HG02610 (cell line): Measurements from ENCODE around the gene KATNBL1.

Experiments
- ATAC-seq: cut with Tn5 transposase; IDR thresholded peaks from one replicate; pipeline ENCODE4 v1.9.1; 2021; ENCODE audit warnings: mild to moderate bottlenecking, moderate library complexity; ENCODE audit not compliant: unreplicated experiment

Gene KATNBL1

DNA sequence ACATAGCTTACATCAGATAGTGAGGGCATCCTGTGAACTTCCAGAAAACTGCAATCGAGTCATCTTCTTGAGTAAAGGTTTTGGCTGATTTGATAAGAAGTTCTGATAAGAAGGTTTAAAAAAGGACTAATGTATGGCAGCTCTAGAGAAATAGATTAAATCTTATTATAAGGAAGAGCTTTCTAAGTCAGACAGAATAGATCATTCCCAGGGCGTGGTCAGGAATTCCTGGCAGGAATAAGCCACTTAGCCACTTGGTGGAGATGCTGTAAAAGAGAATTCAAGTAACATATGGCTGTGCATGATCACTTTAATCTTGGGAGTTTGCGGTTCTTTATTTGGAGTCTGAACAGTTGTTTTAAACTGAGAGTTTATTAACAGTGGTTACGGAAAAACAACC is 90.6 kb downstream of the KATNBL1 start:
- no peak for ATAC-seq

DNA sequence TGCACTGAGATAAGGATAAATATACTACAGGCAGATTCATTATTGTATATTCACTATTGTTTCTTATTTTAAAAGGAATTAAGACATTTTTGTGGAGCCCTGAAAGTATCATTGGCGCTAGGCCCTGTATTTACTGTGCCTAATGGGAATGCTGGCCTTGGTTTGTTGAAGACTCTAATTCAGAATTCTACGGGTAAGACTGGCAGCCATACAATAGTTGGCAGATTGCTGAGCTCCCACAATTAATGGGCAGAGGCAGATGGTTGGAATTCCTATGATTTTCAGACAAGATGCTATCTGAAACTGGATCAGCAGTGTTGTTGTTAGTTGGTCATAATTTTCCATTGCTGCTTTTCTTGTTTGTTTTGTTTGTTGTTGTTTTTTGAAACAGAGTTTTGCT is 93.3 kb downstream of the KATNBL1 start:
- no peak for ATAC-seq

DNA sequence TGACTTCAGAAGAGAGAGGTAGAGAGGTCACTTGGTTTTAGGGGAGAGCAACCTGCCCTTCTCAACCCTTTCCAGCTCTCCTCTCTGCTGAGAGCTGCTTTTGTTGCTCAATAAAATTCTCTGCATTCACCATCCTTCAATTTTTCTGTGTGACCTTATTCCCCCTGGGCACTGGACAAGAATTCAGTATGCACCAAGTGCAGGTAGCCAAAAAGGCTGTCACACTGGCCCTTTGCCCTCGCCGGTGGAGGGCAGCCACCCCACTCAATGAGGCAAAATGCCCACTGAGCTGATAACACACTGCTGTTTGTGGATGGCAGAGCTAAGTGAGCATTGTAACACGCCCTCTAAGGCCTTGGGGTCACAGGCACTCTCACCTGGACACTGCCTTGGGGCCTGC is 95.2 kb downstream of the KATNBL1 start:
- no peak for ATAC-seq

DNA sequence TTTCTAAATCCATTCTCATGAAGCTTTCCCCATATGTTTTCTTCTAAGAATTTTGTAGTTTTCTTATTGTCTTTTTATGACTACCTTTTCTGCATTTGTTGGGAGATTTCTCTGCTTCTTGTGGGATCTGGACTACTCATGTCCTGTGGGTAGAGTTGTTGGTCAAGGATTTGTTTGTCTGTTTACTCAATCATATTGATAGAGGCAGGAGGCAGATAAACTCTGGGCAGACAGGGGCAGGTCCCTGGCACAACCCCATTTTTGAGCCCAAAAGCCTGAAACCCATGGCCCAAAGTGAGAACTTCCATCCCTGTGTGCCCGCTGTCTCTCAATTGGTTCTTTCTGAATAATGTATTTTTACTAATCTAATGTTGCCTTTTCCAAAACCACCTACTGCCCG is 95.7 kb downstream of the KATNBL1 start:
- no peak for ATAC-seq

DNA sequence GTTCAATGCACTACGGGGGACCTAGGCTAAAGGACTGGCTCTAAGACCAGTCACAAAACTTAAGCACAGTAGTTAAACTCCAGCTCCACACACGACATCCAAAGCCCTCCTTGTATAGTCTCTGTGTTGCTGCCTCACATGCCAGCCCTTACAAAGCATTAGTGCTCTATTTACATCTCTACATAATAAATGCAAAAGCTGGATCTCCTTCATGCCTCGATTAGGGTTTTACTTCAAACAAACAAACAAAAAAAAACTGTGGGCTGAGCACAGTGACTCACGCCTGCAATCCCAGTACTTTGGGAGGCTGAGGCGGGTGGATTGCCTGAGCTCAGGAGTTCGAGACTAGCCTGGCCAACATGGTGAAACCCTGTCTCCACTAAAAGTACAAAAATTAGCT is 98.4 kb downstream of the KATNBL1 start:
- ATAC-seq, result no peak

DNA sequence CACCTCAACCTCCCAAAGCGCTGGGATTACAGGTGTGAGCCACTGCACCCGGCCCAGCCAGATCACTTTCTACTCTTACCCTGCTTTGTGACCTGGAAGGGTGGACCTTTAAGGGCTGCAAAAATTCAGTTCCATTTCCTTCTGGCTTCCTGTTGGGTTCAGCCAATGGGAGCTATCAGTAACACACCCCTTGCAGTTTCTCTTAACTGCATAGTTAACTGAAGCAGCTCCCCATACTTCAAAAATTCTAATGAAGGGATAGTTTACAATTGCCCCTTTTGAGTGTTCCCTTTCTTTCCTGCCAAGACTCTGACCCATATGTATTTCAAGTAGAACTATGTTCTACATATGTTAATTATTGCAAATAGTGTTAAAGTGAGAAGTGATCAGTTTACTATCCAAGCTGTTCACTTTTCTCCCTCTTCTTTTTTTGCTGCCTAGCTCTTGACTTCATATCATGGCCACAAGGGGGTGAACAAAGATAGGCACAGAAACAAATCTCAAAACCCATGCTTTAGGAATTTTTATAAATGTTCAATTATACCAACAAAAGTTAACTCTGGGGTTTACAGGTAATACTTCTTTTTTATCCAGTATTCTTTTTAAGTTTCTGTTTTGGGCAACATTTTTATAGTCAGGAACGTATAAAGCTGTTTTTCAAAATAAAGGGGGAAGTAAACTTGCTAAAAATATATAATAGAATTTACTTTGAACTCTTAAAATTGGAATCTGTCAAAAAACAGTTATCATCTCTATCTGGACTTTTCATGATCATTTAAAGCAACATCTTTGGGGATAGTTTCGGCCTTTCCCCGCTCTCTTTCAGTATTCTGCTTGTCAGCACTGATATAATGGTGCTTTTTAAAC is 99.9 kb downstream of the KATNBL1 start:
- ATAC-seq, result no peak

DNA sequence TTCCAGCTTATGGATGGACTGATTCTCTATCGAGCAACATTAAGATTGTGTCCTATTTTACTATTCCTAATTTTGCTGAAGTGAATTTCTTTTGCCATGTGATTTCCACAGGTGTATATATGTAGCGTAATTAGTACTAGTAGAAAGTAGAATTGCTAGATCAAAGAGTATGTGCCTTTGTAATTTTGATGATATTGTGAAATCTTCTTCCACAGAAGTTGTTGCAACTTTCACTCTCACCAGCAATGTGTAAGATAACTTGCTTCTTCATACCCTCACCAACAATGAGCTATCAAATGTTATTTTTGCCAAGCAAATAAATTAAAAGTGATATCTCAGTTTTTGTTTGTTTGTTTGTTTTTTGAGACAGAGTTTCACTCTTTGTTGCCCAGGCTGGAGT is 102.6 kb downstream of the KATNBL1 start:
- ATAC-seq, result no peak

DNA sequence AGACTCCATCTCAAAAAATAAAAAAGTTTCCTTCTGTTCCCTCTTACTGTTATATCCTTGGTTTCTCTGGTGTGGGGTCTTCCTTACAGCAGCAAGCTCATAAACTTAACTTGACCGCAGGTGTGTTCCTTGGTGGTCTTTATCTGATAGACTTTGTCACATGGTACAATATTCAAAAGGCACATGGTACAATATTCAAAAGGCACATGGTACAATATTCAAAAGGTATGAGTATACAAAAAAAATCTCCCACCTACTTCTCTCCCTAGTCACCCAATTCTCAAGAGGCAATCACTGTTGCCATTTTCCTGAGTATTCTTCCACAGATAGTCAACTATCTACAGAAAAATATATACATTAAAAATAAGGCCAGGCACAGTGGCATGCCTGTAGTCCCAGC is 103.5 kb downstream of the KATNBL1 start:
- no peak for ATAC-seq

DNA sequence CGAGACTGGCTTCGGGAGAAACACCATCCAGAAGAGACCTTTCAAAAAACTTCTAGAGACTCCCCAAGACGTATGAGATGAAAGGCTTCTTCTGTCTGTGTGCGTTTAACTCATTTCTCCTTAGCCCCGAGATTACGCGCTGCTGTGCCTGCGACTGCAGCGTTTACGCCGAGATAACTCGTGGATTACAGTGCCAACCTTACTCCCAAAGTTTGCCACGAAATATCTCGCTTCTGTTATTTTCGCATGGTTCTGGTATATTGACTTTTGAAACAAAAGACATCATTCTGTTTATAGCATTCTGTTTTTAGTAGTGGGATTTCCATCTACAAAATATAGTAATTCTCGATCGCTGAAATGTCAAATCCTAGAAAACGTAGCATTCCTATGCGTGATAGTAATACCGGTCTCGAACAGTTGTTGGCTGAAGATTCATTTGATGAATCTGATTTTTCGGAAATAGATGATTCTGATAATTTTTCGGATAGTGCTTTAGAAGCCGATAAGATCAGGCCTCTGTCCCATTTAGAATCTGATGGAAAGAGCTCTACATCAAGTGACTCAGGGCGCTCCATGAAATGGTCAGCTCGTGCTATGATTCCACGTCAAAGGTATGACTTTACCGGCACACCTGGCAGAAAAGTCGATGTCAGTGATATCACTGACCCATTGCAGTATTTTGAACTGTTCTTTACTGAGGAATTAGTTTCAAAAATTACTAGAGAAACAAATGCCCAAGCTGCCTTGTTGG is 107.5 kb downstream of the KATNBL1 start:
- peak; percentile 17 for ATAC-seq

DNA sequence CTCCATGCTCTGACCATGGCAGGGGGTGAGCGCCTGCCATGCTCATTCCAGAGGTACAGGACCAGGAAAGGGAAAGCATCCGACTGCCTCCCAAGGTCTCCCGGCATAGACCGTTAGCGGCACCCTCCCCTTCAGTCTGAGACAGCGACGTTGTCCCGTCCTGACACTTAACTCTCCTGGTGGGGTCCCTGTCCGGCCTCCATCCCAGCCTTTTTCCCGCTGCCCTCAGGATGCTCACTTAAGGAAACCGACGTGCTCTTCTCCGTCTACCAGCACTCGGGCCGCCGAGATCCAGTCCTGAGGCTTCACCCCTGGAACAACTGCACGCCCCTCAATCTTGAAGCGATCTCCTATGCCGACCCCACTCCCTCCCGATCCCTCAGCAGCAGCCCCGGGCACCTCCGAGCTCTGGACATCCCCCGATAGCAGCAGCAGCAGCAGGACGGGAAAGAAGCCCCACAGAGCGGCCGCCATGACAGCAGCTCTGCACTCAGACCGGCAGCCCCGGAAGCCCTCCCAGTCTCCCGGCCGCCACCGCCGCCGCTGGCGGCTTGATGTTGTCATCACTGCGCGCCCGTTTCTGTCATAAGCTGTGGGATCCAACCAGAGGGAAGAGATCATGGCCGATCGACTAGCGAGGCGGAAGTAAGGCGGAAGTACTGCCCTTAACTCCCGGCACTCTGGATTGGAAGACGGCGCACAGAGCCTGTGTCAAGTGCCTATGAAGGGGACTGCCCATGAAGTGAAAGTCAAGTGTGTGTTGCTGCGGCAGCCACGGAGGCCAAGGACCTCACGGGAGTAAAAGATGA is 108.3 kb downstream of the KATNBL1 start, which contains the start of the genes EMC7 and PGBD4:
Gene EMC7 (minus strand): TSS at position 497 of the 809 bp plus-strand sequence. CDS start 23 bp downstream, at position 474.
Gene PGBD4 (plus strand): TSS at position 718 of the 809 bp plus-strand sequence. CDS start 449 bp downstream, outside the sequence.
- peak; percentile 98 for ATAC-seq

DNA sequence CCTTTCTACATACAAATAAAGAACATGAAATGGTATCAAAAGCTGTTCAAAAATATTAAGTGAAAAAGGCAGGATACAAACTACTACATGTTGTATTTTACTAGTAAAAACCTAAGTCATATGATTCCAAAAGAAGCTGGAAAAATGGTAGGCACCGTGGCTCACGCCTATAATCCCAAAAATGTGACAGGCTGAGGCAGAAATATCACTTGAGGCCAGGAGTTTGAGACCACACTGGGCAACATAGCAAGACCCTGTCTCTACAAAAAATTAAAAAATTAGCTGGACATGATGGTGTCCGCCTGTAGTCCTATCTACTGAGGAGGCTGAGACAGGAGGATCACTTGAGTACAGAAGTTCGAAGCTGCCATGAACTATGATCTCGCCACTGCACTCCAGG is 110.0 kb downstream of the KATNBL1 start:
- no peak for ATAC-seq
